ENCODE results near the gene RHOV. TPM values are rescaled to one million over a fixed set of nuclear protein-coding genes. Genes with fewer than 3 reads are reported as not detected.

Gene RHOV
- total RNA-seq, 1 experiment from 2014 or later = 4.2 TPM

GRCh38 chr15:40915116-40915661 lies 41.2 kb upstream of the RHOV start:
- no peaks in the 10 kb centered on the region for H3K4me1 Mint-ChIP-seq (ENCODE audit: low read depth, unreplicated experiment)
- H3K27ac Mint-ChIP-seq (ENCODE audit: unreplicated experiment) = no peak overlapping the region
- no peaks in the 10 kb centered on the region for H3K9me3 Mint-ChIP-seq (ENCODE audit: low read depth, unreplicated experiment)
- BruUV-seq (replicated peaks) = no TSS peak
- no peak for DNase-seq
- intact Hi-C loops (cut with micrococcal nuclease; ENCODE audit: unreplicated experiment) = no loop called here
- TF ChIP-seq CTCF (IDR thresholded peaks at IDR 0.05; ENCODE audit: unreplicated experiment) = no peak
- H3K36me3 Mint-ChIP-seq (ENCODE audit: insufficient read depth, unreplicated experiment) = peaks cover 3% of the 10 kb centered on the region
- H3K4me3 Mint-ChIP-seq (ENCODE audit: low read depth, unreplicated experiment) = no peak overlapping the region
- H3K27me3 Mint-ChIP-seq (ENCODE audit: unreplicated experiment) = no peaks in the 10 kb centered on the region
- CTCF ChIA-PET = interaction anchor here (0.7 kb wide), 1 partner anchor 9 kb away, joined by 3 read pairs; no protein-coding TSS in a partner anchor

GRCh38 chr15:40914486-40914885 lies 40.5 kb upstream of the RHOV start:
- peaks cover 8% of the 10 kb centered on the region for H3K36me3 Mint-ChIP-seq (ENCODE audit: insufficient read depth, unreplicated experiment)
- no TSS peak for BruUV-seq (replicated peaks)
- H3K27me3 Mint-ChIP-seq (ENCODE audit: unreplicated experiment) = no peaks in the 10 kb centered on the region

GRCh38 chr15:40914013-40914412 lies 40.0 kb upstream of the RHOV start:
- Mint-ChIP-seq H3K9me3 (ENCODE audit: low read depth, unreplicated experiment) (no peaks in the 10 kb centered on the region), H3K27me3 (ENCODE audit: unreplicated experiment) (no peaks in the 10 kb centered on the region), H3K36me3 (ENCODE audit: insufficient read depth, unreplicated experiment) (peaks cover 8% of the 10 kb centered on the region), H3K4me1 (ENCODE audit: low read depth, unreplicated experiment) (no peaks in the 10 kb centered on the region), H3K27ac (ENCODE audit: unreplicated experiment) (no peak overlapping the region), H3K4me3 (ENCODE audit: low read depth, unreplicated experiment) (no peak overlapping the region)
- TF ChIP-seq CTCF (IDR thresholded peaks at IDR 0.05; ENCODE audit: unreplicated experiment) = no peak
- BruUV-seq (replicated peaks) = no TSS peak
- CTCF ChIA-PET = no interaction called here
- no peak for DNase-seq
- intact Hi-C loops (cut with micrococcal nuclease; ENCODE audit: unreplicated experiment) = no loop called here

More at GRCh38 chr15:40914486-40914885, 40.5 kb upstream of the RHOV start:
- intact Hi-C loops (cut with micrococcal nuclease; ENCODE audit: unreplicated experiment) = no loop called here
- H3K4me3 Mint-ChIP-seq (ENCODE audit: low read depth, unreplicated experiment) = no peak overlapping the region
- no peak for DNase-seq
- TF ChIP-seq CTCF (IDR thresholded peaks at IDR 0.05; ENCODE audit: unreplicated experiment) = no peak
- H3K27ac Mint-ChIP-seq (ENCODE audit: unreplicated experiment) = no peak overlapping the region
- no peaks in the 10 kb centered on the region for H3K4me1 Mint-ChIP-seq (ENCODE audit: low read depth, unreplicated experiment)
- CTCF ChIA-PET = no interaction called here
- no peaks in the 10 kb centered on the region for H3K9me3 Mint-ChIP-seq (ENCODE audit: low read depth, unreplicated experiment)

GRCh38 chr15:40912478-40912877 lies 38.4 kb upstream of the RHOV start:
- BruUV-seq (replicated peaks) = no TSS peak
- no peak for TF ChIP-seq CTCF (IDR thresholded peaks at IDR 0.05; ENCODE audit: unreplicated experiment)
- no peaks in the 10 kb centered on the region for H3K9me3 Mint-ChIP-seq (ENCODE audit: low read depth, unreplicated experiment)
- CTCF ChIA-PET = no interaction called here
- H3K27ac Mint-ChIP-seq (ENCODE audit: unreplicated experiment) = no peak overlapping the region
- H3K36me3 Mint-ChIP-seq (ENCODE audit: insufficient read depth, unreplicated experiment) = peaks cover 10% of the 10 kb centered on the region
- H3K4me1 Mint-ChIP-seq (ENCODE audit: low read depth, unreplicated experiment) = no peaks in the 10 kb centered on the region
- no peak overlapping the region for H3K4me3 Mint-ChIP-seq (ENCODE audit: low read depth, unreplicated experiment)
- no peaks in the 10 kb centered on the region for H3K27me3 Mint-ChIP-seq (ENCODE audit: unreplicated experiment)
- no peak for DNase-seq
- intact Hi-C loops (cut with micrococcal nuclease; ENCODE audit: unreplicated experiment) = no loop called here
